Stimulated activated CD8-positive, alpha-beta memory T cell treated with anti-CD3 and anti-CD28 coated beads, Interleukin-7, amount 100 ng/mL, for 4 hours (primary cell): ENCODE results near the gene BMP2K.

Experiments
- DNase-seq, 2 donors: peaks; one replicate each; pipeline ENCODE4 v3.0.0-alpha.2; 2020; ENCODE audit warnings: low read depth in 2 of 2

The BMP2K gene

GRCh38 chr4:78764498-78764961 lies 11.6 kb upstream of the BMP2K start:
- no peak for DNase-seq

- DNase-seq = no peak
Observed at GRCh38 chr4:78765432-78766006, 10.6 kb upstream of the BMP2K start.

- DNase-seq = no peak
Observed at GRCh38 chr4:78766026-78766425, 10.1 kb upstream of the BMP2K start.

- DNase-seq = no peak
Observed at GRCh38 chr4:78766650-78767049, 9.5 kb upstream of the BMP2K start.

GRCh38 chr4:78767350-78767749 lies 8.8 kb upstream of the BMP2K start:
- DNase-seq = no peak

- no peak for DNase-seq
Observed at GRCh38 chr4:78768452-78769180, 7.5 kb upstream of the BMP2K start.

GRCh38 chr4:78770091-78770642 lies 6.0 kb upstream of the BMP2K start:
- DNase-seq = no peak

GRCh38 chr4:78772526-78773091 lies 3.5 kb upstream of the BMP2K start:
- no peak for DNase-seq

GRCh38 chr4:78774417-78774816 lies 1.7 kb upstream of the BMP2K start:
- DNase-seq = no peak

GRCh38 chr4:78775303-78776078 lies 659 bp upstream of the BMP2K start:
- peak; percentile 75 to 84 for DNase-seq

- peak; percentile 31 to 43 for DNase-seq
Observed at GRCh38 chr4:78776729-78777575, 802 bp downstream of the BMP2K start.

GRCh38 chr4:78777576-78777940 lies 1.4 kb downstream of the BMP2K start:
- DNase-seq = no peak

- DNase-seq = no peak
Observed at GRCh38 chr4:78778530-78778929, 2.4 kb downstream of the BMP2K start.

GRCh38 chr4:78779280-78779679 lies 3.1 kb downstream of the BMP2K start:
- DNase-seq = no peak

- no peak for DNase-seq
Observed at GRCh38 chr4:78780093-78780492, 3.9 kb downstream of the BMP2K start.

GRCh38 chr4:78781139-78781538 lies 5.0 kb downstream of the BMP2K start:
- DNase-seq = no peak

- no peak for DNase-seq
Observed at GRCh38 chr4:78781924-78782323, 5.8 kb downstream of the BMP2K start.

GRCh38 chr4:78784236-78784865 lies 8.2 kb downstream of the BMP2K start:
- no peak for DNase-seq

- DNase-seq = no peak
Observed at GRCh38 chr4:78787392-78788006, 11.3 kb downstream of the BMP2K start.
